Stimulated activated CD8-positive, alpha-beta memory T cell treated with anti-CD3 and anti-CD28 coated beads, Interleukin-12 subunit alpha, Interleukin-12 subunit beta, amount 100 ng/mL, for 1 hour (primary cell): ENCODE measurements around the gene GJB1.
"Not testable (repeated sequence)": the region's sequence is repeated elsewhere in the genome, so short reads cannot be mapped to it uniquely, and the experiment has no call there.

ENCODE experiments used
- DNase-seq: peaks from one replicate; pipeline ENCODE4 v3.0.0-alpha.2; 2020; ENCODE audit warnings: low read depth

Gene GJB1

GRCh38 chrX:71256051-71256450 lies 33.0 kb downstream of the GJB1 start:
- no peak for DNase-seq

- no peak for DNase-seq
Observed at GRCh38 chrX:71256856-71257255, 33.8 kb downstream of the GJB1 start.

DNA sequence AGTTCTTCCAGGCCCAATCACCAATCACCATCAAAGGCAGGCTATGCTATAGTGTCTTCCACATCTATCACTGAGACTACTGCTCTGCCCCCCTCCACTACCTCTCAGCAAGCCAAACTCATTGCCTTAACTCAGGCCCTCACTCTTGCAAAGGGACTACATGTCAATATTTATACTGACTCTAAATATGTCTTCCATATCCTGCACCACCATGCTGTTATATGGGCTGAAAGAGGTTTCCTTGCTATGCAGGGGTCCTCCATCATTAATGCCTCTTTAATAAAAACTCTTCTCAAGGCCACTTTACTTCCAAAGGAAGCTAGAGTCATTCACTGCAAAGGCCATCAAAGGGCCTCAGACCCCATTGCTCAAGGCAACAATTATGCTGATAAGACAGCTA lies 45.6 kb downstream of the GJB1 start:
- DNase-seq: not testable (repeated sequence)

GRCh38 chrX:71269801-71270395 lies 46.9 kb downstream of the GJB1 start:
- no peak for DNase-seq

DNA sequence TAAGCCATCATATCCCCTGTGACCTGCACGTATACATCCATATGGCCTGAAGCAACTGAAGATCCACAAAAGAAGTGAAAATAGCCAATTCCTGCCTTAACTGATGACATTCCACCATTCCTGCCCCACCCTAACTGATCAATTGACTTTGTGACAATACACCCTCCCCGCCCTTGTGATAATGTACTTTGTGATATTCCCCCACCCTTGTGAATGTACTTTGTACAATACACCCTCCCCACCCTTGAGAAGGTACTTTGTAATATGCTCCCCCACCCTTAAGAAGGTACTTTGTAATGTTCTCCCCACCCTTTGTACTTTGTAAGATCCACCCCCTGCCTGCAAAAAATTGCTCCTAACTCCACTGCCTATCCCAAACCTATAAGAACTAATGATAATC lies 49.3 kb downstream of the GJB1 start:
- DNase-seq: not testable (repeated sequence)
